ENCODE data around the gene PRKAG2.

Gene PRKAG2

DNA sequence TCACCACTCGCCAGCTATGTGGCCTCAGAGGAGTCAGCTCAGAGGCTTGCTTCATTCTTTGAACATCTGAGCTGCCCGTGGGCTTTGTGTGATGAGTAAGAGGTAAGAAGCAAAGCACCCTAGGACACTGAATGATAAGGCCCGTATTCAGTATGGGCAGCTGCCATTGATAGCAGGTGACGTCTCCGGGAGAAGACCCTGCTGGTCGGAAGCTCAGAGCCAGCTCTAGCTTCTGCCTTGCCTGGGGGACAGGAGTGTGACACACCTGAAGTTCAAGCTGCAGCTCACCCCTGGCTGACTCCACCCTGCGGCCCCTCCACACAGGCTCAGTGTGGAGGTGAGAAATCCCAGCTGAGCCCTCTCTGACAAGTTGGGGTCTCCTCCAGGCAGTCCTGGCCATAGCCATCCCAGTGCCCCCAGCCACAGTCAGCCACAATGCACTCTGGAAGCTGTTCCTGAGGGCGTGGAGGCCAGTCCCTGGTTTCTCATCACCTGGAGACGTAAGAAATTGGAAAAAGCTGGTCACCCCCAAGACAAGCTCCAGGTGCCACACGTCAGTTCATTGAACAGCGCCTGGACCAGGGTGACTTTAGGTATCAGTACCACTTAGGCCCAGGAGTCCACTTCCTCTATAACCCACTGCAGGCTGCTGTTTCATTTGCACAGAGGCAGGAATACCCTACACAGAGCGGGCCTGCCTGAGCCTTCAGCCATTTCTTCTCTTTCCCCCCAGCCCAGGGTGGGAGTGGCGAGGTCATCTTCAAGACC, 192.3 kb downstream of the PRKAG2 start:
- H3K27ac ChIP-seq = no peak overlapping the region
- TF ChIP-seq ZFX (IDR thresholded peaks at IDR 0.05; ENCODE audit: borderline replicate concordance) = no peak
- TF ChIP-seq, protein P1, sequence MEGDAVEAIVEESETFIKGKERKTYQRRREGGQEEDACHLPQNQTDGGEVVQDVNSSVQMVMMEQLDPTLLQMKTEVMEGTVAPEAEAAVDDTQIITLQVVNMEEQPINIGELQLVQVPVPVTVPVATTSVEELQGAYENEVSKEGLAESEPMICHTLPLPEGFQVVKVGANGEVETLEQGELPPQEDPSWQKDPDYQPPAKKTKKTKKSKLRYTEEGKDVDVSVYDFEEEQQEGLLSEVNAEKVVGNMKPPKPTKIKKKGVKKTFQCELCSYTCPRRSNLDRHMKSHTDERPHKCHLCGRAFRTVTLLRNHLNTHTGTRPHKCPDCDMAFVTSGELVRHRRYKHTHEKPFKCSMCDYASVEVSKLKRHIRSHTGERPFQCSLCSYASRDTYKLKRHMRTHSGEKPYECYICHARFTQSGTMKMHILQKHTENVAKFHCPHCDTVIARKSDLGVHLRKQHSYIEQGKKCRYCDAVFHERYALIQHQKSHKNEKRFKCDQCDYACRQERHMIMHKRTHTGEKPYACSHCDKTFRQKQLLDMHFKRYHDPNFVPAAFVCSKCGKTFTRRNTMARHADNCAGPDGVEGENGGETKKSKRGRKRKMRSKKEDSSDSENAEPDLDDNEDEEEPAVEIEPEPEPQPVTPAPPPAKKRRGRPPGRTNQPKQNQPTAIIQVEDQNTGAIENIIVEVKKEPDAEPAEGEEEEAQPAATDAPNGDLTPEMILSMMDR (IDR thresholded peaks at IDR 0.05) = no peak

DNA sequence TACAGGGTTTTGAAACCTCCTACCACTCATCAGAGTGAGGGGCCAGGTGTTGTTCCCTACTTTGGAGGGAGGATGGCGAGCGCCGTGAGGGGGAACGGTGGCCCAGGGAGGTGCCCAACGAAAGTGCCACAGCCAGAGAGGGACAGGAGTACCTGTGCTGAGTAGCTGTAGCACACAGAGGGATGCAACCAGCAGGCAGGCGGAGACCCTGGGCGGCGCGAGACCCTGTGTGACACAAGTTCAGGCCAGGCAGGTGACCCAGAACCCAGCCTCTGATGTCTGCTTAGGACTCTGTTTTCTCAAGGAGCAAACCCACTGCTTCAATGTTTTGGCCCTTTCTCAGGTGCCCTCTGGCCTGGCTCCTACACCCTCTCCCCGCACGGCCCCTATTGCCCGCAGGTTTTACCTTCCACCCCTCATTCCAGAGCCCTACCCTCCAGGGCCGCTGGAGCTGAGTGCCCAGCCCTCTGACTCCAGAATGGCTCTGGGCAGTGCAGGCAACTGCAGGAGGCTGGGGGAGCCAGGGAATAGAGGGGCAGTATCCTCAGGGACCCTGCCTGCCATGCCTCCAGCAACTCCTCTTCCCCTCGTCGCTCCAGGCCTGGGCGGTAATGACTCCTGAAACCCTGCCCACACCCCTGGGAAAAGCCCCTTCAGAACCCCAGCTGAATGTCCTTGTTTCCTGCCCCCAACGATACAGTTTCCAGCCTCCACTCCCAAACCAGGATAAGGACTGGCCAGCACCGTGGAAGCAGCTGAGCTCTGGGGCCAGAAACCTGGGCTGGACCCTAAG, 193.1 kb downstream of the PRKAG2 start:
- no peak for TF ChIP-seq ZFX (IDR thresholded peaks at IDR 0.05; ENCODE audit: borderline replicate concordance)
- TF ChIP-seq, protein P1 (IDR thresholded peaks at IDR 0.05) = no peak
- no peak overlapping the region for H3K27ac ChIP-seq

DNA sequence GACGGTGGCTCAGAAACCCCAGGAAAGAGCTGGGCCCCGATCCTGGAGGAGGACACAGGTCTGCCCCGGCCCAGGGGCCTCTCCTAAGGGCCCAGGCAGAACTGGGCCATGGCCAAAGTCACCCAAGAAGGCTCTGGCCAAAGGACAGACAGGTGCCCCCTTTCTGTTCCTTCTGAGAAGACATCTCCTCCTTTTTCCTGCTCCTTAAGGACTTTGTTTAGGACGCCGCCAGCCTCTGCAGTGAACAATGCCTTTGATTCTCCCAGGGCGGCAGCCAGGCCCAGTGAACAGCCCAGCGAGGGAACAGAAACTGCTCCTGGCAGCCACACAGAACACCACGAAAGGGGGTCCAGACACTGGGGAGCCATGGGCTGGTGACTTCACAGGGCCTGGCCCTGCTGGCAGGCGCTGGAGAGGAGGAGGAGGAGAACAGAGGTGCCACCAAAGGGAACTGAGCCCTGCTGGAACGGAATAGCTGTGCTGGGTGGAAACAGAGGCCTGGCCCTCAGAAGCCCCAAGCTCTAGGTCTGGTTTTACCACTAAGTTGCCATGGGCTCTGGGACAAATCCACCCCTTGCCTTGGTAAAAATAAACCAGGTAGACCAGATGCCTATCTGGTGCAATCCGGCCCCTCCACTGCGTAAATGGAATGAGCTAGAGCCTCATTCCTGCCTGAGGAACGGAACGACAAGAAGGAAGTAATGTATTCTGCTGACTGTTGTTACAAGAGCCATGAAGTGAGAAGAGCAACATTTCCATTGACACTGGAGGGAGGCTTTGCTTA, 193.9 kb downstream of the PRKAG2 start:
- H3K27ac ChIP-seq = no peak overlapping the region
- TF ChIP-seq, protein P1 (IDR thresholded peaks at IDR 0.05) = no peak
- no peak for TF ChIP-seq ZFX (IDR thresholded peaks at IDR 0.05; ENCODE audit: borderline replicate concordance)

DNA sequence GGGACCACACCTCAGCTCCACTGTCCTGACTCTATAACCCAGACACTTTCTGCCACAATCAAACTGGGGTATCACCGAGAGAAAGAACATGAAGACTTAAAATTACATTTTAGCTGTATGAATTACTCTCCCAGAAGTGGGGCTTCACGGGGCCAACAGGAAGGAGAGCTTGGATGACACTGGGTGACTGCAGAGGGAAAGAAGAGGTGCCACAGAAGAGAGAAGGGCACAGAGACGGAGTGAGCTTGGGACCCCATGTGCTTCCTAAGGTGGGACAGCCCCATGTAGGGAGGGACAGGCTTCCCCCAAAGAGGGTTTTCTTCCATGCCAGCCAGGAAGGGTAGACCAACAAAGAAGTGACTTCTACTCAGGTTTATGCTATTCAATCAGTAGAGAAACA, 195.2 kb downstream of the PRKAG2 start:
- TF ChIP-seq, protein P1 (IDR thresholded peaks at IDR 0.05) = no peak
- no peak for TF ChIP-seq ZFX (IDR thresholded peaks at IDR 0.05; ENCODE audit: borderline replicate concordance)

DNA sequence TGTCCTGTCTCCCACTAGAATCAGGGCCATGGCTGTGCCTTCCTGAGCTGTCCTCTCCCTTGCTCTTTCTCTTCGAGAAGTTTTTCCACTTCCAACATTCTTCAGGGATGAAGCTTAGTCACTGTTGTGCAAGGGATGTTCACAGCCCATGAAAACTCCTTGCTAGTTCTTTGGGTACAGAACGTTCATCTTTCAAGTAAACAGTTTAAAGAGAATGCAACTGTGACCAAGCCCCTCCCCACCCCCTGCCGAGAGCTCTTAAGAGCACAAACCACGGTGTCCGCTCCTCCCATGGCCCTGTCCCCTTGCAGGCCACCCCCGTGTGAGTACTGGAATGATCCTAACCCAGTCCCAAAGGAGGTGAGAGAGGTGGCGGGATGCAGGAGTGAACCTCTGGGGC, 196.1 kb downstream of the PRKAG2 start:
- H3K27ac ChIP-seq = no peak overlapping the region
- no peak for TF ChIP-seq ZFX (IDR thresholded peaks at IDR 0.05; ENCODE audit: borderline replicate concordance)
- TF ChIP-seq, protein P1 (IDR thresholded peaks at IDR 0.05) = no peak

More for the DNA sequence above, 195.2 kb downstream of the PRKAG2 start:
- H3K27ac ChIP-seq = no peak overlapping the region

DNA sequence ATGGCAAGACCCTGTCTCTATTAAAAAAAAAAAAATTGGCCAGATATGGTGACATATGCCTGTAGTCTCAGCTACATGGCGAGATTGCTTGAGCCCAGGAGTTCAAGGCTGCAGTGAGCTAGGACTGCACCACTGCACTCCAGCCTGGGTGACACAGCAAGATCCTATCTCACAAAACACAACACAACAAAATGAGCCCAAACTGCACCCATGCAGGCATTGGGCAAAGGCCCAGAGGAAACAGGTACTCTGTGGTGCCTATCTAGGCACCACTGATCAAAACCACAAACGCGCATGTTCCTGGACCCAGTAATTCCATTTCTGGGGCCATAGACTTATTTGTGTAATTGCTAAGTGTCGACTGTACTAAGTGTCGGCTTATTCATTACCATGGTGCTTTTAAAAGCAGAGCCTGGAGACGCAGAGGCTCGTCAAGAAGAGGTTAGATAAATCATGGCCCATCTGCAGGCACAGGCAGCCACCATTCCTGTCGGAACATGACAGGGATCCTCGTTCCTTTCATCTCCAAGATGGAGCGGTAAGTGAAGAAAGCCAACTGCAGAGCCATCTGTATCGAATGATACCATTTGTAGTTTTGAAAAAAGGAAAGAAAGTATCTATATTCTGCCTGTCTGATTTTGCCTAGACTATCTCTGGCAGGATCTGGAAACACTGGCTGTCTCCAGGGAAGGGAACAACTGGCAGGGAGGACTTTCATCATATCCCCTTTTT, 196.9 kb downstream of the PRKAG2 start:
- TF ChIP-seq ZFX (IDR thresholded peaks at IDR 0.05; ENCODE audit: borderline replicate concordance) = no peak
- TF ChIP-seq, protein P1 (IDR thresholded peaks at IDR 0.05) = no peak
- no peak overlapping the region for H3K27ac ChIP-seq
